Neutrophil (primary cell): ENCODE measurements around the gene DARS2.

ENCODE experiments used
- H3K27ac ChIP-seq: fragments of 200-600 bp; sonication (generic); 2 replicates; pipeline ENCODE4 v1.5.1; 2016; ENCODE audit warnings: mild to moderate bottlenecking, moderate library complexity
- H3K27me3 ChIP-seq: fragments of 200-600 bp; sonication (generic); 2 replicates; pipeline ENCODE4 v1.6.0; 2016; ENCODE audit warnings: mild to moderate bottlenecking
- H3K36me3 ChIP-seq: fragments of 200-600 bp; sonication (generic); 2 replicates; pipeline ENCODE4 v1.5.1; 2017
- H3K4me1 ChIP-seq, 2 experiments: fragments of 200-600 bp in 1 of 2; sonication (generic) in 1 of 2; 1 replicate in 1 of 2; 2 replicates in 1 of 2; pipeline versions ENCODE4 v1.5.1 to v1.6.1; 2013 to 2016; ENCODE audit warnings: low read depth in 1 of 2, low read length in 1 of 2, mild to moderate bottlenecking in 1 of 2, moderate library complexity in 1 of 2; ENCODE audit not compliant: control insufficient read depth in 1 of 2, insufficient read depth in 1 of 2
- H3K4me3 ChIP-seq, 2 experiments: fragments of 200-600 bp in 1 of 2; sonication (generic) in 1 of 2; 1 replicate in 1 of 2; 2 replicates in 1 of 2; pipeline ENCODE4 v1.5.1; 2013 to 2016; ENCODE audit warnings: low read depth in 1 of 2, low read length in 1 of 2, mild to moderate bottlenecking in 1 of 2, moderate library complexity in 1 of 2
- H3K9me3 ChIP-seq: fragments of 200-600 bp; sonication (generic); 2 replicates; pipeline ENCODE4 v1.5.1; 2016
- TF ChIP-seq, protein P1 (sequence below): fragments of 200-600 bp; sonication (generic); IDR thresholded peaks from 2 replicates; pipeline ENCODE4 v1.5.1; 2016; ENCODE audit warnings: antibody characterized with exemption

DARS2 gene

DNA sequence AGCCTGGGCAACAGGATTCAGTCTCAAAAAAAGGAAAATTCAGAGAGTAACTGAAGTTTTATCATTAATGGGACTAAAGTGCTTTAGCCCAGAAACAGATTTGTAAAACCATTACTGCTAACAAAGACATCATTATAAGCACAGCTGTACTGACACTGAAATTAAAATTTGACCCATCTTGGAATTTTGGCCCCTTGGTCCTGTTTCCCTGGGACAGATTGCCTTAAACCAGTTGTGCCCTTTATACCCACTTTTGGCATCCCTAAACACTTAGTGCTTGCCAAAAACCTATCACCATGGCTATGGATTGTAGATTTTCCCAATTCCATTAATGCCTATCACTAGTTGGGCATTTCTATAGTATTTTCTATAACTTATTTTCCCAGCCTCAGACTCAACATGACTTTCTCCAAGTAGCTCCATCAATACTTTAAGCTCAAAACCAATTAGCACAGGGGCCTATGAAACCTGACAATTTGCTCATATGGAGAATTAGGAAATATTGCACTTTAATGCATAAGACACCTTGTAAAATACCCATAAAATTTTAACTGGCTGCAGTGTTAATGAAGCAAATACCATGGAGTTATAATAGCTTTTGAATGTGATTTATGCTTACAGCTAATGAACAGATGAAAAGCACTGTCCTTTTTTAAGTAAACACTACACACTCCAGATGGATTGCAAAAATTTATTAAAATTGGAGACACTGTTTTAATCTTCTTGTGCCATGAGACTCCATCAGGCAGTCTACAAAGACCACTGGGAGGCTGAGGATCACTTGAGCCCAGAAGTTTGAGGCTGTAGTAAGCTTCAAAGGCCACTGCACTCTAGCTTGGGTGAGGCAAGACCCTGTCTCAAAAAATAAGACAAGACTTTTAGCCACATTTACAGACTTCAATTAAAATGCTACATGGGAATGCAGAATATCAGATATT lies 39.0 kb downstream of the DARS2 start:
- peaks cover 21 to 31% of the 10 kb centered on the region in 2 experiments for H3K4me1 ChIP-seq
- peak overlapping the region; percentile 0 for H3K27ac ChIP-seq
- H3K4me3 ChIP-seq, result no peak overlapping the region
- no peaks in the 10 kb centered on the region for H3K9me3 ChIP-seq
- TF ChIP-seq, protein P1, sequence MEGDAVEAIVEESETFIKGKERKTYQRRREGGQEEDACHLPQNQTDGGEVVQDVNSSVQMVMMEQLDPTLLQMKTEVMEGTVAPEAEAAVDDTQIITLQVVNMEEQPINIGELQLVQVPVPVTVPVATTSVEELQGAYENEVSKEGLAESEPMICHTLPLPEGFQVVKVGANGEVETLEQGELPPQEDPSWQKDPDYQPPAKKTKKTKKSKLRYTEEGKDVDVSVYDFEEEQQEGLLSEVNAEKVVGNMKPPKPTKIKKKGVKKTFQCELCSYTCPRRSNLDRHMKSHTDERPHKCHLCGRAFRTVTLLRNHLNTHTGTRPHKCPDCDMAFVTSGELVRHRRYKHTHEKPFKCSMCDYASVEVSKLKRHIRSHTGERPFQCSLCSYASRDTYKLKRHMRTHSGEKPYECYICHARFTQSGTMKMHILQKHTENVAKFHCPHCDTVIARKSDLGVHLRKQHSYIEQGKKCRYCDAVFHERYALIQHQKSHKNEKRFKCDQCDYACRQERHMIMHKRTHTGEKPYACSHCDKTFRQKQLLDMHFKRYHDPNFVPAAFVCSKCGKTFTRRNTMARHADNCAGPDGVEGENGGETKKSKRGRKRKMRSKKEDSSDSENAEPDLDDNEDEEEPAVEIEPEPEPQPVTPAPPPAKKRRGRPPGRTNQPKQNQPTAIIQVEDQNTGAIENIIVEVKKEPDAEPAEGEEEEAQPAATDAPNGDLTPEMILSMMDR, result no peak
- H3K27me3 ChIP-seq, result no peaks in the 10 kb centered on the region
- H3K36me3 ChIP-seq, result peaks cover 36% of the 10 kb centered on the region

DNA sequence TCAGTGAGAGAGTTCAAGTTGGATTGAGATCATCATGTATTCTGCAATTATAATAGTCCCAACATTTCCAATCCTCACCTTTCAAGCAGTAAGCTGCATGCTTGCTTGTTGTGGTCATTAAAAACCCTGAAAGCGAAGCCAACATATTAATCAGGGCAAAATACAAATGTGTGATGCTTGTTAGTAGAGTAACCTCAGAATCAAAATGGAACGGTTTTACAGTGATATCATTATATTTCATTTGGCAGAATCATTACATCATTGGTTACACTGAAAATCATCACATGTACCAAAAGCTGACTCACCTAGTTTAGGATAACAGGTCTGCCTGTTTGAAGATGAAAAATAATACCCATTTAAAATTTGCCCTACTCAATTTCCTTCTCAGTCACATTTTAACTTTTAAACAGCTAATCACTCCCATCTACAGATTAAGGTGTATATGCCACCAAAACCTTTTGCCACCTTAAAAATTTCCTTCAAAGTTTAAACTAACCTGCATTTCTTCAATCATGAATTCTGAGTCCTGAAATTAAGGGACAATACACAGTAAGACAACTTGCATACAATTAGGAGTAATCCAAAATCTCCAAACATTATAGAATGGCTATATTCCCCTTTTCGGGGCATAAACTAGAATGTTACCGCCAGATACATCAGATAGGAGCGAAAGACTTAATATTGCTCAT lies 39.9 kb downstream of the DARS2 start:
- H3K36me3 ChIP-seq, result peaks cover 36% of the 10 kb centered on the region
- peak overlapping the region; percentile 0 for H3K27ac ChIP-seq
- no peak overlapping the region for H3K4me3 ChIP-seq
- no peaks in the 10 kb centered on the region for H3K27me3 ChIP-seq
- TF ChIP-seq, protein P1, result no peak
- peaks cover 28 to 40% of the 10 kb centered on the region in 2 experiments for H3K4me1 ChIP-seq
- no peaks in the 10 kb centered on the region for H3K9me3 ChIP-seq

DNA sequence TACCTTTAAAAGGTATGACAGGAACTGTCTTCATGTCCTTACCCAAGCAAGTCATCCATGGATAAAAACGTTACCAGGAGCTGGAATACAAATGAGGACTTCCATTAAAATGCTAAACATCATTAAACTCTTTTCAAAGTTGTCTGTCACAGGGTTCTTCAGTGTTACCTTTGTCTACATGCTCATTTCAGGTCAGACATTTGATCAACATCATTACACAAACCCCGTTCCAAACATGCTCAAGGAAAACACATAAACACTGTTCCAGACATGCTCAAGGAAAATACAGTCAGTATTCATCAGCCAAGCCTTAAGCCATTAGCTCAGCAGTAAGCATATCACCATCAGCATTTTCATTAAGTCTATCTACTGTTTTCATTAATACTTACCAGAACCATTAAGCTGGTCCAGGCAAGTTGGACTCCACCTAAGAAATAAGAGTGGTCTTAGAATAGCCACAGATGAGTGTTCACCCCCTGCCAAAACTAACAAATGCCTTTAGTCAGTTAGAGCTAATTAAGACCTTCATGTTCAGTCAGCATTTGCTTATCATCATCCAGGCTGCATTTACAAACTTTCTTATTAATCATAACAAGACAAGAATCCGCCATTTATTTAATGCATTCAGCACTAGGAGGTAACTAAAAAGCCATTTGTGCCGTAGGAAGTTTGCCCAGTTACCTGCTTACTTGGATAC lies 41.1 kb downstream of the DARS2 start:
- Histone ChIP-seq H3K27me3 (no peaks in the 10 kb centered on the region), H3K36me3 (peaks cover 41% of the 10 kb centered on the region), H3K27ac (peak overlapping the region; percentile 95), H3K9me3 (no peaks in the 10 kb centered on the region), H3K4me1 (peaks cover 41 to 52% of the 10 kb centered on the region in 2 experiments), H3K4me3 (no peak overlapping the region)
- TF ChIP-seq, protein P1, result no peak

DNA sequence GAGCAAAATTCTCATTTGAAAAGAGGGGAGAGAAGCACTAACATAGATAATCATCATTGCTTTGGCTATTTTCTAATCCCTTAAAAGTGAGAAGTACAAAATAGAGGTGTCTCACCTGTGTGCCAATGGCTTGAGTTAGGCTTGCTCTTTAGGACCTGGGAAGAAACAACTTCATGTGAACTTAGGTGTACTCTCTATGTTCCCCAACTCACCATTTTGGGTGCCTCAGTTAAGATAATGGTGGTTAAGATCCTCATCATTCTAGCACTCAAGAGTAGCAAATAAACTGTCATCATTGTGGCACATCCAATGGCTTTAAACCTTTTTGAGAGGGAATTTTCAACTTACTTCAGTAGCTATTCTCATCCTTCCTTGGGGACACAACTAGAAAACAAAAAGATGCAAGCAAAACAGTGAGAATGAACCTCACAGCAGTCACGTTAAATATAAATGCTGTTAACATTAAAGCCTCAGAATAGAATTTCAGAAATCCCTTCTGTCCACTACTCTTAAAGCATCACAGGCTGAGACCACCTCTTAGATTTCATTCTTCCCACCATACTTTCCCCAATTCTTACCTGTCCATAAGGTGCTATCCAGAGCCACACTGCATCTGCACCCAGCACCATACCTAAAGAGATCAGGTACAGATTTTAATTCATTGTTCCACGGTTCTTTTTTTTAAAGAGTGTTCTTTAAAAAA lies 42.1 kb downstream of the DARS2 start:
- peak overlapping the region; percentile 76 to 89 for H3K4me3 ChIP-seq
- peak overlapping the region; percentile 95 for H3K27ac ChIP-seq
- TF ChIP-seq, protein P1, result no peak
- H3K36me3 ChIP-seq, result peaks cover 43% of the 10 kb centered on the region
- H3K4me1 ChIP-seq, result peaks cover 42 to 62% of the 10 kb centered on the region in 2 experiments
- H3K9me3 ChIP-seq, result no peaks in the 10 kb centered on the region
- H3K27me3 ChIP-seq, result no peaks in the 10 kb centered on the region
